A549 (cell line): ENCODE measurements around the gene ZNF827. TPM values are rescaled to one million over a fixed set of nuclear protein-coding genes. Genes with fewer than 3 reads are reported as not detected.

Experiments
- ATAC-seq, 2 experiments: fragments of 200-7000 bp in 1 of 2; fragments of >200 bp in 1 of 2; cut with Nextera tagmentation in 1 of 2; cut with Tn5 transposase in 1 of 2; 3 replicates each; pipeline versions ENCODE4 v1.8.0 to v1.9.1; 2018 to 2020; ENCODE audit warnings: mild to moderate bottlenecking in 1 of 2, moderate library complexity in 1 of 2
- CTCF ChIA-PET: fragments of 300-600 bp; sonication (Branson Sonifier 250); formaldehyde crosslinking; extraction: SDS; loops from one replicate; lab custom pipeline; 2021; ENCODE audit warnings: antibody characterized with exemption, inconsistent platforms; lab: Yijun Ruan, JAX
- POLR2A ChIA-PET: fragments of 350-600 bp; formaldehyde crosslinking; extraction: SDS; loops from one replicate; lab custom pipeline; 2021; ENCODE audit warnings: antibody characterized with exemption, inconsistent platforms; lab: Yijun Ruan, JAX
- DNase-seq, 2 experiments: peaks; one replicate each; pipeline versions ENCODE4 v3.0.0 to v3.0.0-alpha.2; 2011 to 2016; ENCODE audit warnings: low read depth in 1 of 2, low spot score in 1 of 2
- FAIRE-seq: peaks from 2 replicates; lab custom pipeline; 2011; peaks lifted over from hg19 to GRCh38; lab: Jason Lieb, UNC
- H3K27ac ChIP-seq, 2 experiments: fragments of >200 bp; sonication (Bioruptor Twin); formaldehyde crosslinking; 3 replicates each; pipeline ENCODE4 v1.5.1; 2016 to 2017
- H3K4me1 ChIP-seq: fragments of >200 bp; sonication (Bioruptor Twin); formaldehyde crosslinking; 3 replicates; pipeline ENCODE4 v1.6.1; 2016
- H3K4me2 ChIP-seq: fragments of >200 bp; sonication (Bioruptor Twin); formaldehyde crosslinking; 3 replicates; pipeline ENCODE4 v1.6.1; 2016
- H3K4me3 ChIP-seq: fragments of >200 bp; sonication (Bioruptor Twin); formaldehyde crosslinking; 3 replicates; pipeline ENCODE4 v1.5.1; 2016
- H3K9me3 ChIP-seq: fragments of >200 bp; sonication (Bioruptor Twin); formaldehyde crosslinking; 3 replicates; pipeline ENCODE4 v1.6.1; 2016
- CEBPB ChIP-seq, 2 experiments: fragments of >200 bp in 1 of 2; sonication (Bioruptor Twin) in 1 of 2; formaldehyde crosslinking in 1 of 2; IDR thresholded peaks; 2 replicates each; pipeline ENCODE4 v1.6.1; 2012 to 2016
- CHD2 ChIP-seq: fragments of 150-350 bp; IDR thresholded peaks from 2 replicates; pipeline ENCODE4 v1.6.1; 2014; ENCODE audit warnings: low read length; ENCODE audit not compliant: partially characterized antibody
- CHD4 ChIP-seq: fragments of 200-600 bp; sonication (generic); IDR thresholded peaks from 2 replicates; pipeline ENCODE4 v1.6.1; 2016; ENCODE audit warnings: antibody characterized with exemption, mild to moderate bottlenecking, borderline replicate concordance
- EP300 ChIP-seq, 2 experiments: fragments of >200 bp; sonication (Bioruptor Twin); formaldehyde crosslinking; IDR thresholded peaks; 2 replicates in 1 of 2; 3 replicates in 1 of 2; pipeline ENCODE4 v1.6.1; 2016 to 2017
- ESRRA ChIP-seq: fragments of 150-350 bp; IDR thresholded peaks from 2 replicates; pipeline ENCODE4 v1.6.1; 2014; ENCODE audit warnings: mild to moderate bottlenecking, low read length, borderline replicate concordance
- FOSB ChIP-seq: fragments of 250-450 bp; sonication (Bioruptor Pico); IDR thresholded peaks from 2 replicates; pipeline ENCODE4 v1.5.0; 2020; ENCODE audit warnings: mild to moderate bottlenecking, moderate library complexity
- HDAC2 ChIP-seq: fragments of 200-600 bp; sonication (generic); IDR thresholded peaks from 2 replicates; pipeline ENCODE4 v1.6.1; 2016
- HMGXB4 ChIP-seq: fragments of 250-450 bp; sonication (Bioruptor Pico); IDR thresholded peaks from 2 replicates; pipeline ENCODE4 v1.5.0; 2021; ENCODE audit warnings: mild to moderate bottlenecking, moderate library complexity, borderline replicate concordance
- HOXB13 ChIP-seq: fragments of 250-450 bp; sonication (Bioruptor Pico); IDR thresholded peaks from 2 replicates; pipeline ENCODE4 v1.5.0; 2020; ENCODE audit warnings: low read depth, mild to moderate bottlenecking, moderate library complexity
- KDM1A ChIP-seq: fragments of 200-600 bp; sonication (generic); IDR thresholded peaks from 2 replicates; pipeline ENCODE4 v1.6.1; 2016; ENCODE audit warnings: low read depth, mild to moderate bottlenecking
- KDM5A ChIP-seq: fragments of 200-600 bp; sonication (generic); IDR thresholded peaks from 2 replicates; pipeline ENCODE4 v1.6.1; 2016; ENCODE audit warnings: antibody characterized with exemption, mild to moderate bottlenecking
- MAX ChIP-seq: IDR thresholded peaks from 2 replicates; pipeline ENCODE4 v1.6.1; 2012
- MAZ ChIP-seq: fragments of 150-350 bp; IDR thresholded peaks from 2 replicates; pipeline ENCODE4 v1.6.1; 2014; ENCODE audit warnings: antibody characterized with exemption, low read depth, low read length, borderline replicate concordance
- MYC ChIP-seq: IDR thresholded peaks from 2 replicates; pipeline ENCODE4 v1.6.1; 2012; ENCODE audit warnings: mild to moderate bottlenecking, inconsistent platforms, low read length, improper control_type of control experiment, borderline replicate concordance
- NFE2L2 ChIP-seq: fragments of 150-350 bp; conservative IDR thresholded peaks from 2 replicates; pipeline ENCODE4 v1.6.1; 2014; ENCODE audit warnings: low read length
- PHF8 ChIP-seq: fragments of 200-600 bp; sonication (generic); IDR thresholded peaks from 2 replicates; pipeline ENCODE4 v1.6.1; 2016; ENCODE audit warnings: low read depth, mild to moderate bottlenecking, antibody characterized with exemption, moderate library complexity, borderline replicate concordance
- POLR2A ChIP-seq: IDR thresholded peaks from 2 replicates; pipeline ENCODE4 v1.6.1; 2012; ENCODE audit warnings: mild to moderate bottlenecking, low read length
- RARB ChIP-seq: fragments of 250-450 bp; sonication (Bioruptor Pico); IDR thresholded peaks from 2 replicates; pipeline ENCODE4 v1.8.0; 2021; ENCODE audit warnings: mild to moderate bottlenecking, moderate library complexity
- SMC3 ChIP-seq: fragments of >200 bp; sonication (Bioruptor Twin); formaldehyde crosslinking; IDR thresholded peaks from 3 replicates; pipeline ENCODE4 v1.6.1; 2018; ENCODE audit warnings: inconsistent platforms
- ZC3H11A ChIP-seq: fragments of 450-650 bp; IDR thresholded peaks from 2 replicates; pipeline ENCODE4 v1.6.1; 2014; ENCODE audit warnings: antibody characterized with exemption, mild to moderate bottlenecking
- ZNF302 ChIP-seq: fragments of 250-450 bp; sonication (Bioruptor Pico); IDR thresholded peaks from 2 replicates; pipeline ENCODE4 v1.9.0; 2021; ENCODE audit warnings: inconsistent platforms, mild to moderate bottlenecking, moderate library complexity
- WGBS: methylation state at CpG from one replicate; pipeline ENCODE4 v1.1.6; 2017; ENCODE audit errors: missing lambda C conversion rate; 5-methylcytosine and 5-hydroxymethylcytosine counted together
- polyA plus RNA-seq, 4 experiments: library from polyadenylated mRNA; depleted of rRNA in 3 of 4; stranded (reverse); fragments of >200 nt; fragmentation: RNase III in 1 of 4; extraction: RNeasy Plus Mini Kit Qiagen cat#74134 plus additional on column Dnase treatment in 1 of 4; gene quantifications; 2 replicates in 3 of 4; 3 replicates in 1 of 4; pipeline ENCODE4 v1.2.3, GENCODE V29; 2011 to 2017
- TF ChIP-seq, protein P1 (sequence below): fragments of >200 bp; sonication (Bioruptor Twin); formaldehyde crosslinking; IDR thresholded peaks from 3 replicates; pipeline ENCODE4 v1.6.1; 2016
- TF ChIP-seq, protein P2 (sequence below): fragments of 450-650 bp; IDR thresholded peaks from 2 replicates; pipeline ENCODE4 v1.6.1; 2014; ENCODE audit warnings: antibody characterized with exemption
- TF ChIP-seq, protein P3 (sequence below): fragments of 250-450 bp; sonication (Bioruptor Pico); IDR thresholded peaks from 2 replicates; pipeline ENCODE4 v1.5.0; 2020; ENCODE audit warnings: low read depth, mild to moderate bottlenecking, moderate library complexity

The ZNF827 gene
- polyA plus RNA-seq, 2 of the 4 experiments (the other 2 are of a cell fraction): 3.8 to 4.2 TPM

- CTCF ChIA-PET: no interaction called here
- no peak for DNase-seq
- H3K27ac ChIP-seq: no peak overlapping the region
- no peak overlapping the region for H3K4me2 ChIP-seq
- H3K4me1 ChIP-seq: no peaks in the 10 kb centered on the region
- TF ChIP-seq HDAC2: no peak
- TF ChIP-seq MYC: no peak
- TF ChIP-seq NFE2L2: no peak
- TF ChIP-seq ZNF302: no peak
- no peaks in the 10 kb centered on the region for H3K9me3 ChIP-seq
- POLR2A ChIA-PET: no interaction called here
- 92% methylated on average over 4 of the region's 4 CpGs for WGBS
- FAIRE-seq: no peak
- no peak overlapping the region for H3K4me3 ChIP-seq
- ATAC-seq: no peak
Measured at GRCh38 chr4:145795521-145795920, 143.1 kb downstream of the ZNF827 start.

GRCh38 chr4:145792429-145792828 lies 146.2 kb downstream of the ZNF827 start:
- H3K4me1 ChIP-seq: no peaks in the 10 kb centered on the region
- 96% methylated on average over 5 of the region's 5 CpGs for WGBS
- POLR2A ChIA-PET: no interaction called here
- no peak for FAIRE-seq
- no peak for TF ChIP-seq ZC3H11A
- no peak for TF ChIP-seq RARB (CRISPR knock-in tag)
- TF ChIP-seq ESRRA: no peak
- TF ChIP-seq, protein P1, sequence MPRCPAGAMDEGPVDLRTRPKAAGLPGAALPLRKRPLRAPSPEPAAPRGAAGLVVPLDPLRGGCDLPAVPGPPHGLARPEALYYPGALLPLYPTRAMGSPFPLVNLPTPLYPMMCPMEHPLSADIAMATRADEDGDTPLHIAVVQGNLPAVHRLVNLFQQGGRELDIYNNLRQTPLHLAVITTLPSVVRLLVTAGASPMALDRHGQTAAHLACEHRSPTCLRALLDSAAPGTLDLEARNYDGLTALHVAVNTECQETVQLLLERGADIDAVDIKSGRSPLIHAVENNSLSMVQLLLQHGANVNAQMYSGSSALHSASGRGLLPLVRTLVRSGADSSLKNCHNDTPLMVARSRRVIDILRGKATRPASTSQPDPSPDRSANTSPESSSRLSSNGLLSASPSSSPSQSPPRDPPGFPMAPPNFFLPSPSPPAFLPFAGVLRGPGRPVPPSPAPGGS: no peak
- TF ChIP-seq CEBPB (IDR thresholded peaks at IDR 0.05): no peak
- TF ChIP-seq MAZ: no peak
- no peak for TF ChIP-seq ZNF302
- no peak for TF ChIP-seq KDM5A
- TF ChIP-seq, protein P2, sequence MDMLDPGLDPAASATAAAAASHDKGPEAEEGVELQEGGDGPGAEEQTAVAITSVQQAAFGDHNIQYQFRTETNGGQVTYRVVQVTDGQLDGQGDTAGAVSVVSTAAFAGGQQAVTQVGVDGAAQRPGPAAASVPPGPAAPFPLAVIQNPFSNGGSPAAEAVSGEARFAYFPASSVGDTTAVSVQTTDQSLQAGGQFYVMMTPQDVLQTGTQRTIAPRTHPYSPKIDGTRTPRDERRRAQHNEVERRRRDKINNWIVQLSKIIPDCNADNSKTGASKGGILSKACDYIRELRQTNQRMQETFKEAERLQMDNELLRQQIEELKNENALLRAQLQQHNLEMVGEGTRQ: no peak
- TF ChIP-seq, all 56 proteins: peak for 0
- ATAC-seq: no peak
- CTCF ChIA-PET: interaction anchor here (0.6 to 1.0 kb wide), 3 partner anchors 11 to 176 kb away, joined by 3 to 6 read pairs (median 4); no protein-coding TSS in a partner anchor
- no peak overlapping the region for H3K27ac ChIP-seq
- no peak overlapping the region for H3K4me3 ChIP-seq
- no peaks in the 10 kb centered on the region for H3K9me3 ChIP-seq
- H3K4me2 ChIP-seq: no peak overlapping the region
- no peak for DNase-seq

DNA sequence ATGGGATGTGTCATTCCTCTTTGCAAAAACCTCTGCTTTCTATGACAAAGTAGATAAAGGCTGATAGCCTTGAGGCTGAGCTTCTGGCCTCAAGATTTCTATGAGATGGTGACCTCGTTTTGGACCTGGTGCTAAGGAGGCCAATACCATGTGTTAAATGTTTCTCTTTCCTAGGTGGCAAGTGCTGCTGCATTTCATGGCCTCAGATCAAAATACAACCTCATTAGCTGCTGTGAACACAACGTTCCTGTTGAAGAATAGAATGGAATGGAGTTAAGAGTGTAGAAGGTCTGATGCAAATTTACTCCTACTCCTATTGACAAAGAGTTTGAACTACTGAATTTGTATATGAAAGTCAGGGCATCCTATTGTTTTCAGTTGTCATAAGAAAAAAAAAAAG lies 146.6 kb downstream of the ZNF827 start:
- H3K9me3 ChIP-seq: no peaks in the 10 kb centered on the region
- DNase-seq (no peak), FAIRE-seq (no peak), ATAC-seq (no peak)
- H3K4me2 ChIP-seq: no peak overlapping the region
- no peak overlapping the region for H3K4me3 ChIP-seq
- ChIA-PET CTCF (interaction anchor here (0.6 to 1.0 kb wide), 3 partner anchors 10 to 176 kb away, joined by 3 to 6 read pairs (median 4); no protein-coding TSS in a partner anchor), POLR2A (no interaction called here)
- WGBS: 35% methylated on average over 2 of the region's 2 CpGs
- H3K27ac ChIP-seq: no peak overlapping the region
- no peaks in the 10 kb centered on the region for H3K4me1 ChIP-seq
- no peak for TF ChIP-seq PHF8

- no peak for TF ChIP-seq RARB (CRISPR knock-in tag)
- TF ChIP-seq POLR2A: no peak
- TF ChIP-seq FOSB (CRISPR knock-in tag): no peak
- TF ChIP-seq MAX: no peak
- TF ChIP-seq HMGXB4 (CRISPR knock-in tag): no peak
- no peak for TF ChIP-seq CHD2
- TF ChIP-seq CHD4: no peak
- TF ChIP-seq EP300 (IDR thresholded peaks at IDR 0.05): no peak
- no peak for TF ChIP-seq HOXB13 (CRISPR knock-in tag)
- no peak for TF ChIP-seq KDM1A
- TF ChIP-seq MYC: no peak
- TF ChIP-seq, protein P1: no peak
- TF ChIP-seq, protein P3, sequence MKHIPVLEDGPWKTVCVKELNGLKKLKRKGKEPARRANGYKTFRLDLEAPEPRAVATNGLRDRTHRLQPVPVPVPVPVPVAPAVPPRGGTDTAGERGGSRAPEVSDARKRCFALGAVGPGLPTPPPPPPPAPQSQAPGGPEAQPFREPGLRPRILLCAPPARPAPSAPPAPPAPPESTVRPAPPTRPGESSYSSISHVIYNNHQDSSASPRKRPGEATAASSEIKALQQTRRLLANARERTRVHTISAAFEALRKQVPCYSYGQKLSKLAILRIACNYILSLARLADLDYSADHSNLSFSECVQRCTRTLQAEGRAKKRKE (CRISPR knock-in tag): no peak
- TF ChIP-seq SMC3: no peak
- TF ChIP-seq ESRRA: no peak
- POLR2A ChIA-PET: no interaction called here
- WGBS: 65% methylated on average over 2 of the region's 2 CpGs
- Histone ChIP-seq H3K27ac (no peak overlapping the region), H3K4me1 (no peaks in the 10 kb centered on the region), H3K4me2 (no peak overlapping the region), H3K9me3 (no peaks in the 10 kb centered on the region), H3K4me3 (no peak overlapping the region)
- CTCF ChIA-PET: interaction anchor here (1.3 kb wide), 1 partner anchor 169 kb away, joined by 3 read pairs; the partner anchor contains the start of gene MMAA
- ATAC-seq: no peak
- no peak for FAIRE-seq
- DNase-seq: no peak
Measured at GRCh38 chr4:145788755-145789154, 149.9 kb downstream of the ZNF827 start.
